GM21515 (cell line): ENCODE data around the gene OTOP2.
"Not testable (repeated sequence)": the region's sequence is repeated elsewhere in the genome, so short reads cannot be mapped to it uniquely, and the experiment has no call there.

Experiments used
- ATAC-seq: cut with Tn5 transposase; IDR thresholded peaks from one replicate; pipeline ENCODE4 v1.9.1; 2021; ENCODE audit not compliant: unreplicated experiment

The OTOP2 gene

DNA sequence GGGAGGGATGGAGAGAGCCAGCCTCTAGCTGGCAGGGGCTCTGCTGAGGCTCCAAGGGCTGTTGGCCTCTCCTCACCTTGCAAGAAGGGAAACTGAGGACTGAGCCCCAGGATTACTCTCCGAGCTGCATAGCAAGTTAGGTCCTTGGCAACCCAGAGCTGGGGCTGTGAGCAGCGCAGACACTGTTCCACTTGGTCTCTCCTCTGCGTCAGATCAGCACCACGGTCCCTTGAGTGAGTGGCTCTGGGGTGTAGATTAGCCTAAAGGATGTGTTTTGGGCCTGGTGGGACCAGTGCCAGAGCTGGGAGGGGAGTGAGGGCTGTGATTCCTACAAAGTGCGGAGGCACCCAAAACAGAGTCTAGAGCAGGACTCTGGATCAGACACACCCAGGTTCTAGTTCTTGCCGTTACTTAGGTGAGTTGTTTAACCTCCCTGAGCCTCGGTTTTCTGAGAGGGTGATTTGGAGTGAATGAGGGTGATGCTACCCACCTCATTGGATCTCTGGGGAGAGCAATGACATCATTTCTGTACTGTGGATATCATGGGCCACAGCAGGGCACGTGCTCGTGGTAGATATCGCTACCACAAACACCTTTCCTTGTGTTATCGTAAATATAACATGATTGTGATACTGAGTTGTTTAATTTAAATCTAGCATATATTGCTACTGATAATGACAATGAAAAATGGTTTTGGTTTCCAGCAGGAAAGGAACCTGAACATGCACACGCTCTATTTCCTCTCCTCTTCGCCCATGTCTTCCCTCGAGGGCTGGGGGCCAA lies 22.5 kb upstream of the OTOP2 start:
- no peak for ATAC-seq

DNA sequence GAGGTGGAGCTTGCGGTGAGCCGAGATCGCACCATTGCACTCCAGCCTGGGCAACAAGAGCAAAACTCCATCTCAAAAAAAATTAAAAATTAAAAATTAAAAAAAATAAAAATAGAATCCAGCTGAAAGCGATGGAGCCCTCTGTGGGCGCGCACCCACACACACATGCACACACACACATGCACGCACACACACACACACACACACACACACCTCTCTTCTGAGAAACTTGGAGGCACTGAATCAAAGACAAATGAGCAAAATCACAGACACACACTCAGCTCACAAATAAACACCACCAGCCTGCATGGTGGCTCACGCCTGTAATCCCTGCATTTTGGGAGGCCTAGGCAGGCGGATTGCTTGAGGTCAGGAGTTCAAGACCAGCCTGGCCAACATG lies 21.0 kb upstream of the OTOP2 start:
- ATAC-seq: no peak

DNA sequence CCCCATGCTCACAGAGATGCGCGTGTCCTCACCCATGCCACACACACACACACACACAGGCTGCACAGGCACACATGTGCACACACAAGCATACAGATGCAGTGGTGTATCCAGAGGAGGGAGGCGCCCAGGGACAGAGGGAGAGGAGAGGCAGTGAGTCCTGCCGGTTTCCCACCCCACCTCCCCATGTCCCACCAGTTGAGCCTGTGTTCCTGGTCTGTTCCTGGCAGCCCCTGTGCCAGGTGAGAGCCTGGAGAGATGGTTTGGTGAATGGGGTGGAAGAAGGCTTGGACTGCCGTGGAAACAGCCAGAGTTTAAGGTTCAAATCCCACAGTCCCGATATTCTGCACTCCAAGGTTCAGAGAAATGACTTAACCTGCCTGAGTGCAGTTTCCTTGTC lies 20.4 kb upstream of the OTOP2 start:
- no peak for ATAC-seq

- no peak for ATAC-seq
These were observed 19.2 kb upstream of the OTOP2 start for GRCh38 chr17:74904687-74905409.

- not testable (repeated sequence) for ATAC-seq
These were observed 17.8 kb upstream of the OTOP2 start for GRCh38 chr17:74906214-74906793.

DNA sequence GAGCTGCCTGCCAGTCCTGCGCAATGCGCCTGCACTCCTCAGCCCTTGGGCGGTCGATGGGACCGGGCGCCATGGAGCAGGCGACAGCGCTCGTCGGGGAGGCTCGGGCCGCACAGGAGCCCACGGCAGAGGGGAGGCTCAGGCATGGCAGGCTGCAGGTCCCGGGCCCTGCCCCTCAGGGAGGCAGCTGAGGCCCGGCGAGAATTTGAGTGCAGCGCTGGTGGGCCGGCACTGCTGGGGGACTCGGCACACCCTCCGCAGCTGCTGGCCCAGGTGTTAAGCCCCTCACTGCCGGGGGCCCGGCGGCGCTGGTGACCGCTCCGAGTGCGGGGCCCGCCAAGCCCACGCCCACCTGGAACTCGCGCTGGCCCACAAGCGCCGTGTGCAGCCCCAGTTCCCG lies 17.1 kb upstream of the OTOP2 start:
- ATAC-seq: no peak

- ATAC-seq: not testable (repeated sequence)
These were observed 15.0 kb upstream of the OTOP2 start for GRCh38 chr17:74909097-74909496.

DNA sequence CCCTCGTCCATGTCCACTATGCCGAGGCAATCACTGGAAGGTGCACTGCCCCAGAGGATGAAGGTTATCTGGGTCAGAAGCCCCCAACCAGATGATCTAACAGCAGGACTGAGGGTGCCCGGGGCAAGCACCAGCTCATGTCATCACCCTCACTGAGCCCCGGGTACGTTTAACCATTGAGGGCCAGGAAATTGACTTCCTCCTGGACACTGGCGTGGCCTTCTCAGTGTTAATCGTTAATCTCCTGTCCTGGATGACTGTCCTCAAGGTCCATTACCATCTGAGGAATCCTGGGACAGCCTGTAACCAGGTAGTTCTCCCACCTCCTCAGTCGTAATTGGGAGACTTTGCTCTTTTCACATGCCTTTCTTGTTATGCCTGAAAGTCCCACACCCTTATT lies 12.7 kb upstream of the OTOP2 start:
- ATAC-seq: not testable (repeated sequence)

DNA sequence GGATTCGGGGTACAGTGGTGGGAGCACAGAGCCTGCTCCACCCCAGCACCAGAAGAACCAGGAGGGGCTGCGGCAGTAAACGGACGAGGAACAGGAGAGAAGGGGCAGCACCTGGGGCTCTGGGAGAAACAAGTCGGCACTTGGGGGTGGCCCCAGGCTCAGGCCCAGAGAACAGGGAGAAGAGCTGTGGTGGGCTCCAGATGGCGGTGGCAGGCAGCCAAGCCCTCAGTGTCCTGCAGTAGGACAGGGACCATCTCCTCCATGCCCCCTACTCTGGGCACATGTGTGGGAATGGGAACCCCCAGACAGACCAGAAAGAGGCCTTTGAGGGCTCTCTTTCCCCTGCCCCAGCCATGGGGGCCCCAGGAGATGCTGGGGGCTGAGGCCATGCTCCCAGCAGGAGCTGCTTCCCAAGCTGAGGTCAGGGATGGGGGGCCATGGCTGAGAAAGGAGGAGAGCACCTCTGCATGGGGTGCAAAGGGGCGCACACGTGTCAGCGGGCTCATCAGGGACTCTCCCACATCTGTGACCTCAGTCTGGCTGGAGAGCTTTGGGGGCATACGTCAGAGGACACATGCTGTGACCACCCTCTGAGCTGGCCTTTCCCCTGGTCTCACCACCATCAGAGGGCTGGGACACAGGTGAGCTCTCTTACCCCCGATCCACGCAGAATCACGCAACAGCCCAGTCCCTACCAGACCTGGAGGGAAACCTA lies 7.8 kb upstream of the OTOP2 start:
- ATAC-seq: no peak

- ATAC-seq: no peak
These were observed 7.2 kb upstream of the OTOP2 start for GRCh38 chr17:74916851-74917199.

- no peak for ATAC-seq
These were observed 6.6 kb upstream of the OTOP2 start for GRCh38 chr17:74917430-74917829.

DNA sequence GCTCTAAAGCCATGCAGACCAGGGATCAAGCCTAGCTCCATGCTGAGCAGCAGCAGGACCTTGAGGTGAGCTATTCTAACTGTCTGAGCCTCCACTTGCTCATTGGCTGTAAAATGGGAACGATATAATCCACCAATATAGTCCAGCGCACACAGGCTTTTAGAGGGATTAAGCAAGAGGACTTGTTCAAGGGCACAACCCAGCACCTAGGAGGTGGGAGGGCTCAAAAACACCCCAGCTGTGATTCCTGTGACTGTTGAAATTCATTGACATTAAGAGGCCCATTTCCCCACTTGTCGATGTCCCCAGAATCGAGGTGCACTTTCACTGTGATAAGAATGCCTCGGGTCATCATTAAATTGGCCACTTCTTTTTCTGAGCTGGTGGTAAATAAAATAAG lies 5.2 kb upstream of the OTOP2 start:
- no peak for ATAC-seq

DNA sequence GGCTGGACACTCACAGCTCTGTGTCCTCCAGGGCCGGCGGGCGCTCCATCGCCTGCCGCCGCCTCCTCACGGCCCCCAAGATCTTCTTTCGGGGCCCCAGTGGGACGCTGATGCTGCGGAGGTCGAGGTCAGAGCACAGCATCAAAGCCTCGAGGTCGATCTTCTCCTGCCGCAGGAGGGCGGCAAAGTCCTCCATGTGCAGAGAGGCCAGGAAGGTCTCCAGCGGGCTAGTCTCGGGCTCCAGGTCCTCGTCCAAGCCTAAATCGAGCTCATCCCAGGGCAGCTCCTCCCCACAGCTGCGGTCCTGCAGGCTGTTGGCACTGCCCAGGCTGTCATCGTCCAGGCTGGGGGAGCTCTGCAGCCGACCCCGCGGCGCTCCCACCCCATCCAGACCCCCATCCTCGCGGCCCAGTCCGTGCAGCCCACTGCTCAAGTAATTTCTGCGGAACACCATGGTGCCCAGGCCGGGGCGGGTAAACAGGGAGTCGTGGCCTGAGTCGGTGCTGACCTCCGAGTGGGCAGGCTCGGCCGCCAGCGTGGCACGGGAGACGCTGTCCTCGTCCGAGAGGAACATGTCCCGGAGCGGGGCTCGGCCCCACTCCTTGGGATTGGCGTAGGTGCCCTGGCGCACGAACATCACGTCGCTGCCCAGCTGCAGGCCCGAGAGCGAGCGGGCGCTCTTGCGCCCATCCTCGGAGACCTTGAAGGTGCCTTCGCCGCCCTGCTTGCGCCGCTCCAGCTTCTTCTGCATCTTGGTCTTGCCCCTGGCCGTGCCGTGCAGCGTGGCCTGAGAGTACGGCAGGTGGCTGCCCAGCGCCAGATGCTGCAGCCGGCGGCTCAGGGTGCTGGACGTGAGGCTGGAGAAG lies 4.4 kb upstream of the OTOP2 start:
- no peak for ATAC-seq

DNA sequence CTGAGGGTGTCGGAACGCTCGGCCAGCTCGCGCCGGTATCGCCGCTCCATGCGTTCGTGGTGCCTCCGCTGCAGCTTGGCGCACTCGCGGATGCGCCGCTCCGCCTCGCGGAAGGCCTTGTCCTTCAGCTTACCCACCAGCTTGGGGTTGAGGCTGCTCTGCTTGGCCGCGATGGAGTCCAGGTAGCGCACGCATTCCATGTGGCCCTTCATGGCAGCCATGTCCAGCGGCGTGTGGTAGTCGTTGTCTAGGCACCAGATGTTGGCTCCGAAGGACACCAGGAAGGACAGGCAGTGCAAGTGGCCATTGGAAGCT lies 3.8 kb upstream of the OTOP2 start:
- no peak for ATAC-seq

- ATAC-seq: no peak
These were observed 3.4 kb upstream of the OTOP2 start for GRCh38 chr17:74920642-74921025.

- ATAC-seq: no peak
These were observed 2.9 kb upstream of the OTOP2 start for GRCh38 chr17:74921026-74921681.

DNA sequence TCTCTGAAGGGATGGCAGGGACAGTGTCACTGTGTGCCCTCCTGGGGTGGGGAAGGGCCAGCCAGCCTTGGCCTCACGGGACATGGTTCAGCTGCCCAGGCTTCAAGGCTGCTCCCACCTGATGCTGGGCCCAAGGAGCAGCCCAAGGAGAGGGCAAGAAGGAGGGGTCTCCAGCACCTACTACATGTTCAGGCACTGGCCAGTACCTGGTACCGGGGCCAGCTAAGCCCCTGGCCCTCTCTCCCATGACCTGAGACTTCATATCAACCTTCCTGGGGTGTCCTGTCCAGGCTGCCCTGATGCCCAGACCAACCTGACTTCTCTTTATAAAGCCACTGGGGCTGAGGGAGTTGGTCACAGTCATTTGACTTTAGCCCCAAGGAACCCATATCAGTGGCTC lies 2.3 kb upstream of the OTOP2 start:
- no peak for ATAC-seq

DNA sequence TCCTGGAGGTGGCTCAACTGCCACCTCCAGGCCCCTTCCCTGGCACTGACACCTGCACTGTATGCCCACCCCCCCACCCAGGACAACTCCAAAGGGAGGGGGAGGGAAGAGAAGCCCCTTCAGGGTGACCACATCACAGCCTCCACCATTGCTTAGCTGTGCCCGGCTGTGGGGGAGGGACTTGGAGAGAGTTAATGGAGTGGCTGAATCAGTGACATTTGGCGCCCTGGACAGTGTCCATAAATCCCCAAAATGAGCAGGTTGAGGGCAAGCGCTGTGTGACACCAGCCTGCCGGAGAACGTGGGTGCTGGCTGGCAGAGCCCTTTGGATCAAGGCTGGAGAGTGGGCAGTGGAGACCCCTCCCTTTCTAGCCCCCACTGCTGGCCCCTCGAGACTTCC lies 1.9 kb upstream of the OTOP2 start:
- no peak for ATAC-seq

- no peak for ATAC-seq
These were observed 1.2 kb upstream of the OTOP2 start, which contains the start of gene USH1G for GRCh38 chr17:74922694-74923537. Gene USH1G, minus strand, starts transcription at chr17:74923255. Its CDS starts 182 bp downstream, at chr17:74923073.
